GM18505 (cell line): ENCODE results near the gene RB1.

Source experiments
- ATAC-seq: cut with Tn5 transposase; IDR thresholded peaks from one replicate; pipeline ENCODE4 v1.9.1; 2021; ENCODE audit not compliant: unreplicated experiment
- POLR2A ChIP-seq: IDR thresholded peaks from 4 replicates; pipeline ENCODE4 v1.6.1; 2011; ENCODE audit warnings: borderline replicate concordance; ENCODE audit not compliant: insufficient read depth, insufficient read length; ENCODE audit errors: extremely low read depth

RB1 gene

DNA sequence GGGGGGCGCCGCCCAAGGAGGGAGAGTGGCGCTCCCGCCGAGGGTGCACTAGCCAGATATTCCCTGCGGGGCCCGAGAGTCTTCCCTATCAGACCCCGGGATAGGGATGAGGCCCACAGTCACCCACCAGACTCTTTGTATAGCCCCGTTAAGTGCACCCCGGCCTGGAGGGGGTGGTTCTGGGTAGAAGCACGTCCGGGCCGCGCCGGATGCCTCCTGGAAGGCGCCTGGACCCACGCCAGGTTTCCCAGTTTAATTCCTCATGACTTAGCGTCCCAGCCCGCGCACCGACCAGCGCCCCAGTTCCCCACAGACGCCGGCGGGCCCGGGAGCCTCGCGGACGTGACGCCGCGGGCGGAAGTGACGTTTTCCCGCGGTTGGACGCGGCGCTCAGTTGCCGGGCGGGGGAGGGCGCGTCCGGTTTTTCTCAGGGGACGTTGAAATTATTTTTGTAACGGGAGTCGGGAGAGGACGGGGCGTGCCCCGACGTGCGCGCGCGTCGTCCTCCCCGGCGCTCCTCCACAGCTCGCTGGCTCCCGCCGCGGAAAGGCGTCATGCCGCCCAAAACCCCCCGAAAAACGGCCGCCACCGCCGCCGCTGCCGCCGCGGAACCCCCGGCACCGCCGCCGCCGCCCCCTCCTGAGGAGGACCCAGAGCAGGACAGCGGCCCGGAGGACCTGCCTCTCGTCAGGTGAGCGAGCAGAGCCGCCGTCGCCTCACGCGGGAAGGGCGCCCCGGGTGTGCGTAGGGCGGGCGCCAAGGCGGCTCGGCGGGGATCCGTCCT is at the start of gene RB1:
Gene RB1 (plus strand): TSS at position 393 of the 784 bp plus-strand sequence. CDS start 162 bp downstream, at position 555.
- peak; percentile 94 for TF ChIP-seq POLR2A
- ATAC-seq: peak; percentile 80

- ATAC-seq: no peak
- no peak for TF ChIP-seq POLR2A
These were observed 49.7 kb upstream of the RB1 start for GRCh38 chr13:48253849-48254248.

- no peak for ATAC-seq
- no peak for TF ChIP-seq POLR2A
These were observed 48.5 kb upstream of the RB1 start for GRCh38 chr13:48255090-48255489.

DNA sequence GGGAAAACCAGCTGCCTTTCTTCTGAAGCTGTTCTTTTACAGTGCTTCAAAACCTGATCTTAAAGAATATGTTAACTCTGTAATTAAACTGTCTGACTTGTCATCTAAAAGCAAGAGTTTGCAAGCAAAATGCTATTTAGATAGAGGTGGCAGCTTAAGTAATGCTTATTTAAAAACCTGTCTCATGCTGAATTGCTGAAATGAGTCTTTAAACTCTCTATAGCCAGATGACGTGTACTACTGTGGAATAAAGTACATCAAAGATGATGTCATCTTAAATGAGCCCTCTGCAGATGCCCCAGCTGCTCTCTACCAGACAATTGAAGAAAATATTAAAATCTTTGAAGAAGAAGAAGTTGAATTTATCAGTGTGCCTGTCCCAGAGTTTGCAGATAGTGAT is 47.6 kb upstream of the RB1 start:
- ATAC-seq: no peak
- TF ChIP-seq POLR2A: no peak

- ATAC-seq: no peak
- no peak for TF ChIP-seq POLR2A
These were observed 45.5 kb upstream of the RB1 start for GRCh38 chr13:48258002-48258401.

DNA sequence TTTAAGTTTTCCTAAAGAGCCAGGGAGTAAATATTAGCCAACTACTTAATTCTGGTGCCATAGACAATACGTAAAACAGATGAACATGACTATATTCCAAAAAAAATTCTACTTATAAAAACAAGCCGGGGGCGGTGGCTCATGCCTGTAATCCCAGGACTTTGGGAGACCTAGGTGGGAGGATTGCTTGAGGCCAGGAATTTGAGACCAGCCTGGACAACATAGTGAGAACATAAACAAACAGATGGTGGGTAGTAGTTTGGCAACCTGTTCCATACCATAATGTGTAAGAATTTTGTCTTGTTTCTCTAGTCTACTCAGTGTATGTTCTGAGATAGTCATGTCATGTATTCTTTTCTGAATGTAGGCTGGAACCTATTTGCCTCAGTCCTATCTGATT is 45.1 kb upstream of the RB1 start:
- no peak for ATAC-seq
- TF ChIP-seq POLR2A: no peak

GRCh38 chr13:48260970-48261369 is 42.6 kb upstream of the RB1 start:
- ATAC-seq: no peak
- TF ChIP-seq POLR2A: no peak

- TF ChIP-seq POLR2A: no peak
- ATAC-seq: no peak
These were observed 40.4 kb upstream of the RB1 start for GRCh38 chr13:48263196-48263595.

DNA sequence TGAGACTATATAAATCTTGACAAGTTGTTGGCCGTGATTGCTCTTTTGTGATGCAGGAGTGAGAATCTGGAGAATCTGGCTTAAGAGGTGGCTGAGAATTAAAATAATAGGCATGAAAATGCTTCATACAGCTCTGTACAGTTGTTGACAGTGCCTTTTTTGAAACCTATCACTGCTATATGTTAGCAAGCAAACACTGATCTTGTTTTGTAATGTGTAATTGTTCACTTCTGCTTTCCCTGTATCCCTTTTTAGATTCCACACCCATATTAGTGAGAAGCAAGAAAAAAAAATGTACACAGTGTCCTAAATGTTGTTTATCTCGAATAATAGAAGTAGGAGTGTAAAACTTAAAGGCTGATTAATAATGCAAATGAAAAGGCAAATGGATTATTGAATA is 39.5 kb upstream of the RB1 start:
- TF ChIP-seq POLR2A: no peak
- no peak for ATAC-seq

GRCh38 chr13:48265217-48265815 is 38.2 kb upstream of the RB1 start:
- no peak for TF ChIP-seq POLR2A
- peak; percentile 85 for ATAC-seq

DNA sequence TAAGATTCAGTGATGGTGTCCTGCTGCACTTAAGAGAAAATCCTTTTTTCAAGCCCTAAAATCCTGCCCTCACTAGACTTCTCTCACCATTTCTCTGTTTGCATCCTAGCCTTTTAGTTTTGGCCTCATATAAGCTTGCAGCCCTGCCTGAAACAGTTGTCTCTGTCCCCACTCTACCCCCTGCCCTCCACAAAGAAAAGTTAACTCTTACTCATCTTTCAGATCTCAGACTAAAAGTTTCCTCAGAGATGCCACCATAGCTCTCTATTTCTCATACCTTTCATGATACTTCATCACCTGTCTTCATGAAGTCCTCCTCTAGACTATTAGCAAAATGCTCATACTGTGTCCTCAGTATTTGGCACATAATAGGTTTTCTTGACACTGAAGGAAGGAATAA is 37.4 kb upstream of the RB1 start:
- ATAC-seq: no peak
- no peak for TF ChIP-seq POLR2A

DNA sequence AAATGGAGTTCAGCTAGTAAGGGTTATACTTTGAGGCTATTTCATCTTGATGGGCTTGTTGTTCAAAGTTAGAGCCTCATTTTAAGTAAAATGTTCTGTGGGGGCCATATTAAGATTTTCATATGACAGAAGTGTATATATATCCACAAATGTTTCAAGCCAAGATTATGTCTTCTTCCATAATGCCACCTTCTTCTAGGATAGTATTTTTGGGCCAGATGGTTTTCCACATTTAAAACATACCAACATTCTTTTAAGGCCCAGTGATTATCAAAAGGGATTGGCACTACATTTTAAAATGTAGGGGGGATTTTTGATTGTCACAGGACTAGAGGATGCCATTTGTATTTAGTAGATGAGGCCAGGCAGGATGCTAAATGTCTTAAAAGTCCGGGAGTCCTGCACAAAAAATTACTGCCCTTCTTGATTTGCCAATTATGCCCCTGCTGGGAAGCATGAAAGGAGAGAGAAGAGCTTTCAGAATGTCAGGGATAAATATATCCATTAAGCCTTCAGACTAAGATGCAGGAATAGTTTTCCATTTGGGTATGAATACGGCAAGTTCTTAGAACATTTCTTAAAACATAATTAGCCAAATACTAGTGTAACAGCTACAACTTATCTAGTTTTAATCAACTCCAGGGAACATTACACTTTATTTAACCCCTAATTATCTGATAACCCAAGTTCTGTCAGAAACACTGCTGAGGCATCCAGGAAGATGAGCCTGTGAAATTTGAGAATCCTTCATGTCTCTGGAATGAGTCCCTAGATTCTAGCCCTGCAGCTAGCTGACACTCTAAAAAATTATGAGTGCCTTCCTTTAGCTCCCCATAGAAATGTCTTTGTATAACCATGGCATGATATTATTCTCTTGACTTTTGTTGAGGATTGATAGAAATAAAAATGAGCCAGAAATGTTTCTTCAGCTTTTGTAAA is 36.6 kb upstream of the RB1 start:
- no peak for TF ChIP-seq POLR2A
- ATAC-seq: no peak

DNA sequence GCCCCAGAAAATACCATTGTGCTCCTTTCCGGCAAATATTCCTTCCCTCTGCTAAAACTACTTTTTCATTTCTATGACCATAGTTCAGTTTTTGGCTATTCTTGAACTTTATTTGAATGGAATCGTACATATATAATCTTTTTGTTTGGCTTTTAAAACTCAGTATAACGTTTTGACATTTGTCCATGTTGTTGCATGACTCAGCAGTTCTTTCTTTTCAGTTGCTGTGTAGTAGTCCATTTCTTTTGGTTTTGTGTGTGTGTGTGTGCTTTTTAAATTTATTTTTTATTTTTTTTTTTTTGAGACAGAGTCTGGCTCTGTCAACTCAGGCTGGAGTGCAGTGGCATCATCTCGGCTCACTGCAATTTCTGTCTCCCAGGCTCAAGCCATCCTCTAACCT is 35.5 kb upstream of the RB1 start:
- TF ChIP-seq POLR2A: no peak
- no peak for ATAC-seq
